Measurements from ENCODE around the gene SCPEP1.

DNA sequence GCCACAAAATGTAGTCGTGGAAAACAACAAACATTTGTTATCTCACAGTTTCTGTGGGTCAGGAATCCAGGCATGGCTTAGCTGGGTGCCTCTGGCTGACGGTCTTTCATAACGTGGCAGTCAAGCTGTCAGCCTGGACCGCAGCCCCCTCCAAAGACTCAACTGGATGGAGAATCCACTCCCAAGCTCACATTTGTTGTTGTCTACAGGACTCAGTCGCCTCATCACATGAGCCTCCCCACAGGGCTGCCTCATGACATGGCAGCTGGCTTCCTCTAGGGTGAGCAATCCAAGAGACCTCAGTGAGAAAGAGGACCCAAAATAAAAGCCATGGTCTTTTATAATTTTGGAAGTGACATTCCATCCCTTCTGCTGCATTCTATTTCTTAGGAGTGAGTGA lies 72.4 kb downstream of the SCPEP1 start:
- TF ChIP-seq, protein P1, sequence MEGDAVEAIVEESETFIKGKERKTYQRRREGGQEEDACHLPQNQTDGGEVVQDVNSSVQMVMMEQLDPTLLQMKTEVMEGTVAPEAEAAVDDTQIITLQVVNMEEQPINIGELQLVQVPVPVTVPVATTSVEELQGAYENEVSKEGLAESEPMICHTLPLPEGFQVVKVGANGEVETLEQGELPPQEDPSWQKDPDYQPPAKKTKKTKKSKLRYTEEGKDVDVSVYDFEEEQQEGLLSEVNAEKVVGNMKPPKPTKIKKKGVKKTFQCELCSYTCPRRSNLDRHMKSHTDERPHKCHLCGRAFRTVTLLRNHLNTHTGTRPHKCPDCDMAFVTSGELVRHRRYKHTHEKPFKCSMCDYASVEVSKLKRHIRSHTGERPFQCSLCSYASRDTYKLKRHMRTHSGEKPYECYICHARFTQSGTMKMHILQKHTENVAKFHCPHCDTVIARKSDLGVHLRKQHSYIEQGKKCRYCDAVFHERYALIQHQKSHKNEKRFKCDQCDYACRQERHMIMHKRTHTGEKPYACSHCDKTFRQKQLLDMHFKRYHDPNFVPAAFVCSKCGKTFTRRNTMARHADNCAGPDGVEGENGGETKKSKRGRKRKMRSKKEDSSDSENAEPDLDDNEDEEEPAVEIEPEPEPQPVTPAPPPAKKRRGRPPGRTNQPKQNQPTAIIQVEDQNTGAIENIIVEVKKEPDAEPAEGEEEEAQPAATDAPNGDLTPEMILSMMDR (IDR thresholded peaks at IDR 0.05) = no peak
- TF ChIP-seq ZFX (IDR thresholded peaks at IDR 0.05; ENCODE audit: borderline replicate concordance) = no peak

Data from 22Rv1 (cell line).